ENCODE data around the gene FAM83C. TPM values are rescaled to one million over a fixed set of nuclear protein-coding genes. Genes with fewer than 3 reads are reported as not detected.

FAM83C gene
- total RNA-seq, 1 experiment from 2014 or later: not detected

GRCh38 chr20:35295058-35295457 lies 2.8 kb upstream of the FAM83C start:
- ChIA-PET RAD21 (ENCODE audit: low non-redundant PET in 1 of 2, low total read pairs in 2 of 2, uncharacterized antibody in 2 of 2, unreplicated experiment in 2 of 2) (interaction anchor here in 1 of 2 experiments (0.8 kb wide), 1 partner anchor 11 kb away, joined by 3 read pairs; the partner anchor contains the start of gene EIF6), POLR2A (interaction anchor here (1.0 kb wide), 2 partner anchors 9 to 11 kb away, joined by 3 to 4 read pairs; no protein-coding TSS in a partner anchor), CTCF (interaction anchor here (5.2 kb wide), 1 partner anchor 10 kb away, joined by 27 read pairs; no protein-coding TSS in a partner anchor)
- Histone ChIP-seq H3K4me3 (replicated peaks in 1 of 2; ENCODE audit: low read depth in 1 of 2, low read length in 2 of 2) (no peak overlapping the region), H4K20me1 (ENCODE audit: insufficient read depth) (no peaks in the 10 kb centered on the region), H3K4me2 (ENCODE audit: low read length) (no peak overlapping the region), H2AFZ (ENCODE audit: low read depth, low read length, poor library complexity, severe bottlenecking) (no peak overlapping the region), H3K9ac (ENCODE audit: low read length) (no peak overlapping the region), H3K79me2 (ENCODE audit: insufficient read depth, low read length) (no peaks in the 10 kb centered on the region), H3K27me3 (ENCODE audit: insufficient read depth, low read length) (no peaks in the 10 kb centered on the region), H3K9me2 (ENCODE audit: insufficient read depth) (no peaks in the 10 kb centered on the region), H3K27ac (ENCODE audit: low read depth, low read length) (no peak overlapping the region), H3K36me3 (ENCODE audit: control insufficient read depth in 1 of 2, insufficient read depth in 2 of 2, low read length in 2 of 2) (no peaks in the 10 kb centered on the region), H3K4me1 (ENCODE audit: control insufficient read depth in 1 of 2, insufficient read depth in 2 of 2, low read length in 2 of 2) (peaks cover 5 to 13% of the 10 kb centered on the region in 2 experiments; a peak in 2 of 4 replicates), H3K9me3 (ENCODE audit: control insufficient read depth in 1 of 2, insufficient read depth in 1 of 2, low read depth in 1 of 2, low read length in 2 of 2) (no peaks in the 10 kb centered on the region)
- TF ChIP-seq SRF (IDR thresholded peaks at IDR 0.05; ENCODE audit: low read depth) (no peak), YY1 (IDR thresholded peaks at IDR 0.05; ENCODE audit: extremely low read depth, insufficient replicate concordance, low read depth, low read length) (no peak), EGR1 (IDR thresholded peaks at IDR 0.05; ENCODE audit: low read depth) (no peak), POLR2A (IDR thresholded peaks at IDR 0.05; ENCODE audit: borderline replicate concordance, extremely low read depth, insufficient read depth, insufficient read length) (no peak), SIN3A (IDR thresholded peaks at IDR 0.05; ENCODE audit: low read depth) (no peak), EZH2phosphoT487 (IDR thresholded peaks at IDR 0.05; ENCODE audit: borderline replicate concordance) (no peak), REST (IDR thresholded peaks at IDR 0.05; ENCODE audit: low read depth) (no peak), CEBPB (IDR thresholded peaks at IDR 0.05; ENCODE audit: low read depth) (no peak), ZFX (IDR thresholded peaks at IDR 0.05) (no peak), ELF1 (IDR thresholded peaks at IDR 0.05; ENCODE audit: borderline replicate concordance, low read depth) (no peak)
- TF ChIP-seq, protein P1, sequence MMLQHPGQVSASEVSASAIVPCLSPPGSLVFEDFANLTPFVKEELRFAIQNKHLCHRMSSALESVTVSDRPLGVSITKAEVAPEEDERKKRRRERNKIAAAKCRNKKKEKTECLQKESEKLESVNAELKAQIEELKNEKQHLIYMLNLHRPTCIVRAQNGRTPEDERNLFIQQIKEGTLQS (IDR thresholded peaks at IDR 0.05): no peak
- TF ChIP-seq, protein P2, sequence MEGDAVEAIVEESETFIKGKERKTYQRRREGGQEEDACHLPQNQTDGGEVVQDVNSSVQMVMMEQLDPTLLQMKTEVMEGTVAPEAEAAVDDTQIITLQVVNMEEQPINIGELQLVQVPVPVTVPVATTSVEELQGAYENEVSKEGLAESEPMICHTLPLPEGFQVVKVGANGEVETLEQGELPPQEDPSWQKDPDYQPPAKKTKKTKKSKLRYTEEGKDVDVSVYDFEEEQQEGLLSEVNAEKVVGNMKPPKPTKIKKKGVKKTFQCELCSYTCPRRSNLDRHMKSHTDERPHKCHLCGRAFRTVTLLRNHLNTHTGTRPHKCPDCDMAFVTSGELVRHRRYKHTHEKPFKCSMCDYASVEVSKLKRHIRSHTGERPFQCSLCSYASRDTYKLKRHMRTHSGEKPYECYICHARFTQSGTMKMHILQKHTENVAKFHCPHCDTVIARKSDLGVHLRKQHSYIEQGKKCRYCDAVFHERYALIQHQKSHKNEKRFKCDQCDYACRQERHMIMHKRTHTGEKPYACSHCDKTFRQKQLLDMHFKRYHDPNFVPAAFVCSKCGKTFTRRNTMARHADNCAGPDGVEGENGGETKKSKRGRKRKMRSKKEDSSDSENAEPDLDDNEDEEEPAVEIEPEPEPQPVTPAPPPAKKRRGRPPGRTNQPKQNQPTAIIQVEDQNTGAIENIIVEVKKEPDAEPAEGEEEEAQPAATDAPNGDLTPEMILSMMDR (IDR thresholded peaks at IDR 0.05 in 2 of 3, conservative IDR thresholded peaks at IDR 0.05 in 1 of 3; ENCODE audit: borderline replicate concordance in 1 of 3, insufficient read depth in 1 of 3, low read depth in 2 of 3, low read length in 2 of 3): no peak
- TF ChIP-seq, protein P3, sequence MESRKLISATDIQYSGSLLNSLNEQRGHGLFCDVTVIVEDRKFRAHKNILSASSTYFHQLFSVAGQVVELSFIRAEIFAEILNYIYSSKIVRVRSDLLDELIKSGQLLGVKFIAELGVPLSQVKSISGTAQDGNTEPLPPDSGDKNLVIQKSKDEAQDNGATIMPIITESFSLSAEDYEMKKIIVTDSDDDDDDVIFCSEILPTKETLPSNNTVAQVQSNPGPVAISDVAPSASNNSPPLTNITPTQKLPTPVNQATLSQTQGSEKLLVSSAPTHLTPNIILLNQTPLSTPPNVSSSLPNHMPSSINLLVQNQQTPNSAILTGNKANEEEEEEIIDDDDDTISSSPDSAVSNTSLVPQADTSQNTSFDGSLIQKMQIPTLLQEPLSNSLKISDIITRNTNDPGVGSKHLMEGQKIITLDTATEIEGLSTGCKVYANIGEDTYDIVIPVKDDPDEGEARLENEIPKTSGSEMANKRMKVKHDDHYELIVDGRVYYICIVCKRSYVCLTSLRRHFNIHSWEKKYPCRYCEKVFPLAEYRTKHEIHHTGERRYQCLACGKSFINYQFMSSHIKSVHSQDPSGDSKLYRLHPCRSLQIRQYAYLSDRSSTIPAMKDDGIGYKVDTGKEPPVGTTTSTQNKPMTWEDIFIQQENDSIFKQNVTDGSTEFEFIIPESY (IDR thresholded peaks at IDR 0.05; ENCODE audit: extremely low read depth, insufficient replicate concordance, low read length): no peak
- ATAC-seq (no peak), DNase-seq (ENCODE audit: low read depth, low spot score) (no peak)
- intact Hi-C loops (cut with micrococcal nuclease): no loop called here
- no TSS peak for BruUV-seq (replicated peaks)
